HG02642 (cell line): ENCODE data around the gene HDAC9.

Experiments
- ATAC-seq: cut with Tn5 transposase; IDR thresholded peaks from one replicate; pipeline ENCODE4 v1.9.1; 2021; ENCODE audit warnings: mild to moderate bottlenecking; ENCODE audit not compliant: unreplicated experiment, poor library complexity

HDAC9 gene

DNA sequence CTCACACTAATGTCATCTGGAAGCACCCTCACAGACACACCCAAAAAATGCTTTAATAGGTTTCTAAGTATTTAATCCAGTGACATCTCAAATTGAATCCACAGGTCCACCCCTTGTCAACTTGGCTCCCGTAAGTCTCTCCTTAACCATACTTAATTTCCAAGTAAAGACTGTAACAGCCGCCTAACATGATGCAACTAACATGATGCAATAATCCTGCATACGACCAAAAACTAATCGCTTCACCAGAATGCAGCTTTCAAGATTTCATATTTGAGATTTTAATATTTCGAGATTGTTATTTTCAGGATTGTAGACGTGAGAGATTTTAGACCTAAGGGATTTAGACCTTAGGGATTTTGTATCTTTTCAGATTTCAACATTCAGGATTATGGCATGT, 3.7 kb upstream of the HDAC9 start:
- ATAC-seq = no peak

DNA sequence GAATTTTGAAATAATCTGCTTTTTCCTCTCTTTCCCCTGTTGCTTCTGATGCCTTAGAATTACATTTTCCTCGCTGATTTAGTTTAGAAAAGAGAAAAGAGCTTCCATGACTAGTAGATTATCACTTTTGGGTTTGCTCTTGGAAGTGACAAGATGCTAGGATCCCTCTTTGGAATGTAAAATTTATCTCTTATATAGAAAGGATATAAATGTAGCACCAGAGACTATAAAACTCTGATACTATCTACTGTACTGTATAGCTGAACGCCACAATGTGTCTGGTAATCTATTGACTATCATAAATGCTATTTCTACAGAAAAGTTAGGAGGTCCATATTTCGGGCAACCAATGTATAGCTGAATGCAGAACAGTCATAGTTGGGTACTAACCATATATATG, 1.1 kb upstream of the HDAC9 start:
- no peak for ATAC-seq

DNA sequence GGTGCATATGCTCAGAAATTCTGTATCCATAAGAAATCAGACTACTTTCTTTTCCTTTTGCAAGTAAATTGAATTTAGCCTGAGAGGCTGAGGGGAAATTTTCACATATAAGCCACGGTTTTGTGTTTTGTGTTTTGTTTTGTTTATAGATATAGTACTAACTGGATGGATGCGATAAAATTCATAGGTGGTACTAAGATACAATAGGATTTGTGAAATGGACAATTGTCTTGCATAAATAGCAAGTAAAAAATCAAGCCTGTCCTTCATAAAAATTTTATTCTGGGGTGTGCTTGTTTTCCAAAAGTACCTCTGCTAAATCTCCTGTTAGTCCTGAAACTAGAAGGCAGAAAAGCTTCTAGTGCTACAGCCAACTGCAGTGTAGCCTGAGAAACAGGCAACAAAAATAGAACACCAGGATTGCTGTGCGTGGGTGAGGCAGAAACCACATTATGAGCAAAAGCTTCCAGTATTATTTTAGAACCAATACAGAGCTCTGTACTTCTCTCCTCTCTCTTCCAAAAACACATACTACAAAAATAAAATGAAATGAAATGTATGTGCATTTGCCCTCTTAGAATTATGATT, 634 bp upstream of the HDAC9 start:
- peak; percentile 50 for ATAC-seq

DNA sequence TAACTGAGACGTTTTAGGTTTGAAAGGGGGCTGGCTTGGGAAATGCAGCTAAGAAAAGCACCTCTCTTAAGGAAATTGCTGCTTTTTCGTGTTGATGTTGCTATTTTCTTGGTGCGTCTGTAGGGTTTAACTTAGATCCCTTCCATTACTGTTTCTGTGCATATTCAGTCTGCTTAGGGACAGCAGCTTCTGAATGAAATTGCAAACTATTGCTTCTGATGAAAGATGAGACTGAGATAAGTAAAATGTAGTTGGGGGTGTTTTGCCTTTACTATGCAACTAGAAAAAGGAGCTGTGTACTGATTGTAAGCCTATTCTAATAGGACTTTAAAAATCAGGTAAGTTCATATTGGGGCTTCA, 772 bp downstream of the HDAC9 start:
- no peak for ATAC-seq

DNA sequence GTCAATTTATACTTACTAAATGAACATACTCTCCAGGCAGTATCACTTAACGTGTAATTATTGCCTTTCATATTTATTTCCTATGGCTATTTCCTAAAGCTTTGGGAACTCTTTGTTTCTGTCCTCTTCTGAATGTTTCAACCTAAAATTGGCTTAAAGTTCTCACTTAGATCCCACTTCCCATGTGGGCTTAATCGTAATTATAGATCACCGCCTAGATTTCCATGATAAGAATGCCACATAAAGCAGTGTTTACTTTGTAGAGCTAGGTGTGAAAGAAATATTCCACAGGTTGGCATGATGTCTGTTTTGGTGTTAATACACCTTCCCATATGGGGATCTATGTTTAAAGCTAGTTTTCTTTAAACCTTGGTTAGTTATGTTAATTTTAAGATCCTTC, 1.5 kb downstream of the HDAC9 start:
- ATAC-seq = no peak

DNA sequence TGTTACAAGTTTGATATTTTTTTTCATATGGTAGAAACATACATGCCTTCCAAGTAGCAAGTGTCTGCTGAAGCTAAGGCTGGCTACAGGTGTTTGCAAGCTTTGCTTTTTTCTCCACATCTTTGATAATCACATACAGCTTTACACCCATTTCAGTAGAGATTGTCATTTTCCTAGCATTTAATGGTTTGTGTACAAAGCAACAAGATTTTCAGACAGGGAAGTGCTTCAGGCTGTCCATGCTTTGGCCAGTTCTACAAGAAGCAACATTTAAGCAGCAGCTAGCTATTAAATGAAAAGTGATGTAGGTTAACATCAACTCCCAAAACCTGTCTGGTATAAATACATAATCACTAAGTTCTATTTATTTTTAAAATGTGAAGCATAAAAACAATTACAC, 2.3 kb downstream of the HDAC9 start:
- ATAC-seq = no peak

DNA sequence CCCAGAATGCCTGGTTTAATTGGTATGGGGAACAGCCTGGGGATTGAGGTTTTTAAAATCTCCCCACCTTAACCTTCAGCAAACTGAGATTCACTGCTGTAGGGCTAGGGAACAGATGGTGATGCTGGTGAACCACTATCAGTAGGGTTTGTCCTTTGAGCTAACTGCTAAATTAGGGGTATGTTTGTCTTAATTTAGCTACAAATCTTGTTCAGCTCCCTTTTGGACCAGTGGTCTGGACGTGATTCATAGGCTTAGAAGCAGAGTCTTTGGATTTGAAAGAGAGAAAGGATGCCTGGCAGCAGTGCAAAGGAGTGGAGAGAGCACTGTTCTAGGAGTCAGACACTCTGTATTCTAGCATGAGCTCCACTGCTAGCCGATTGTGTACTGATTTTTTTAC, 2.8 kb downstream of the HDAC9 start:
- ATAC-seq = no peak

DNA sequence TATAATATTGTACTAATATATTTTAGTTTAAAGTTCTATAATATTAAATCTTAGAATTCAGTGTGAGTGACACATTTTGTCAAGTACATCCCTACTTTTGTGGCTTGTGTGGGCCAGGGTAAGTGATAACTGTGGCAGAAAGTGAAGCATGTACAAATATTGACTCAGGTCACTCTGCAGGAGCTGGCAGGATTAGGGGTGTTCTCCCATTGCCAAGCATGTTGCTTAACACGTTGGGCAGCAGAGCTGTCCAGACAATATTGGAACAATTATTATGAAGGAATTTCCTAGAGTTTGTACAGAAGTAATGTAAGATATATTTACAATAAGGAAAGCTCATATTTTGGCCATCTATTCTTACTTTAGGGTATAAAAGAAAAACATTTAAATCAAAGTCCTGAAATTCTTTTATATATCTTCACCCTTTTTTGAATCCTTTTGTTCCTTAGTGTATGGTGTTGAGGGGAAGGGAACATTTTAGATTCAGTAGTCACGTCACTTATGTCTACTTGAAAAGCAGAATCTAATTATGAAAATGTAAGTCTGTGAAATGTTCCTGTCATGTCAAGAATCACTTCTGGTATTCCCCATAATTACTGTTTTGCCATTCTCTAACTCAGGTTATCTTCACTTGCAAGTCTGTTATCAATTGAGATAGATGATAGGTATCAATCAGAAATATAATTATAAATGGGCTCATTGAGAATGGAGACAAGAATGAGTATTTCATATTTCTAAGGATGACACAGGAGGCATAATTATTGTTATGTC, 4.0 kb downstream of the HDAC9 start:
- no peak for ATAC-seq

DNA sequence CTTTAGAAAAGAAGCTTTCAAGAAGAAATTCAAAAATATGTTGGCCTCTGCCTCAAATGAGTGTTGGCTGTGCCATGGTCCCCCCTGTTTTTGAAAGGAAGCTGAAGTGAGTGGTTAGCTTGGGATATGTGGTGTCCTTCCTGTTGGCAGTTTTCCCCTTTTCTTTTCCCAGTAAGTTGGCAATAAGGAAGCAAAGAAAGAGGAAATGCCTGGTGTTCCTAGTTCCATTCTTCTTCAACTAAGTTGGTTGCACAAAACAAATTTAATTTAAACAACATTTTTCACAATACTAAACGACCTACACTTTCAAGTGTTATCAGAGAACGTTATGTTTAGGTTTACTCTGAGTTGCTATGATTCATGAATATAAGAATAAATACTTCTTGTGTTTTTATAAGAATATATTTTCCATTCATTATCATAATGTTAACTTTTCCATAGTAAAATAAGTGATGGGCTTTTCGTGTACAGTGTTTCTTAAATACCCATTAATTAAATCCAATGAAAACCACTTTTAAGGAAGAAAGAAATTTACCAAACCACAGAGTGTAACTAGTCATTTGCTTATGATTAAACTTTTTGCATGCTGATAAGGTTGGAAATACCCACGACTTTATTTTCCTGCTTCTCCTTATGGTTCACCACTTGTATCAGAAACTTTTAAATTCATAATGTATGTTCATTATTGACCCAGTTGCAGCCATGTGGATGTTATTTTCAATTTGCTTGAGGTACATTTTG, 7.7 kb downstream of the HDAC9 start:
- ATAC-seq = no peak

DNA sequence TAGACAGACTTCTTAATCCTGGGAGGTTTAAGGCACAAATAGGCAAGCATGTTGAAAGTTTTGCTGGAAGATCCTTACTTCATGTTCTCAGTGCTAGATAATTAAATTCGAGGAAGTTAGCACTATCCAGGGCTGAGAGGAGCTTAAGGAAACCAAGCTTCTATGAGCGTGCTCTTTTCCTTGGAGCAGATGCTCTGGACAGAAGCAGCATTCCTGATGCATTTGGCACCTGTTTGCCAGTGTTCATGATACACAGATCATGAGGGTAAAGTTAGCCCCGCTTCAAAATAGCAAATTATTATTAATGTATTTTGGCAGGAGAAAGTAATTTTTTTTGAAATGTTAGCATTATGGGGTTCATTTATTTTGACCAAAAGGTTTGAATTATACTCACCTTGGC, 9.4 kb downstream of the HDAC9 start:
- ATAC-seq = no peak

DNA sequence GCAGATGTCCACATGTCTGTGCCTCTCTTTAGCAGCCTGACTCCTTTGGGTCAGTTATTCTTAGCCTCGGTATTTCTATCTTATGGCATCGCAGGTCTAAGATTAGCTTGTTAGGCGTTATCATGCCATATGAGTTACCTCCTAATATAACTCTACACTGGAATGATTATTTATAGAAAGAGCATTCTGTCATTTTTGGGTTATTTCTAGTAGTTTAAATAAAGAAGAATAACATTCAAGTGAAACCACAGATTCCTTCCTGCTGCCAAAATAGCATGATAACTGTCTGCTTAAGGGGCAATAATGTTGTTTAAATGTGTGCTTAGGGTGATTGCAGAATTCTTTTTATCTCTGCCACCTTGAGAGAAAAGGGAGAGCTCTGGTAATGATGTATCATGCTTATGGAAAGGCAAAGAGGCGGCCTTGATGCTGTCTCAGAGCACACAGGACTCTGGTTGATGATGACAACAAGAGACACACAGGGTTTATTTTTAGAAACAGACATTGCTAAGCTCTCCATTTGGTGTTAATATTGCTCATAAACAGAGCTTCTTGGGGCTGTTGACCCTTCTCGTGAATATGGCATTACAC, 10.4 kb downstream of the HDAC9 start:
- ATAC-seq = peak; percentile 44

DNA sequence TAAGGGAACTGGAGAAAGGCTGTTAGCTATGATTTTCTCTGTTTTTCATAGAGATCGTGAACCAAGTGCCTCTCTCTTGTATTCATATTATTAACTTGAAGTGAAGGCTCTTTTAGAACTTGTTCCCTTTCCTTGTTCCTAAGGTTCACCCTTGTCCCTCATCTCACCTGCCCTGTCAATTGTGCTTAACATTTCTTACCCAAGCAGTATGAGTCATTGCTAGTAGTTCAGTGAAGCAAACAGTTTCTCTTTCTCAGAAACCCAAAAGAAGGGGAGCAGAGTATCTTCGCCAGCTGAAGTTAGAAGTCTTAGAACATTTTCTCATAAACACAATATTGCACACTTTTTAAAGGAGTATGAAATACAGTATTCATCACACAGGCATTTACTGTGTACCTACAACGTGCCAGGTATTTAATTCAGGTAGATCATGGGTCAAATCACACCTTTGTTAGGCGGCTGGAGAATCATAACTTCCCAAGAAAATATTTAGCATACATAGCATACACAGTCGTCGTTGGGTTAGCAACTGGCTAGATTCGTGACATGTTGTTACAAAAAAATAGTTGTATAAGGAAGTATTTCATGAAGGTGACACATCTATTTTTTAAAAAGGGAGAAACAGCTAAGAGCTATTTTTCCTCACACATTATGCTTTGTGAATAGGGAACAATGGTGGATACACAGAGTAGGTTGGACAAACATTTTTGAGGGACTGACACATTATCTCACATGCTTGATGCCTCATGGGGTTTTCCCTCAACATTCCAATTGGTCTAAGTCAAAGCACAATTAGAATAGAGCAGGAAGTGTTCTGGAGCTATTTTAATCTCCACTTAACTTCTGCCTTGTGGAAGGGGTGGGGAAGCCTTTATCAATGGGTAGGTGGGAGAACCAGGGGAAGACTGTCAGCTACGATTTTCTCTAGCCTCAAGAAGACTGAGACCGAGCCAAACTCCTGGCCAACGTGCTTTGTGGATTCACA, 13.2 kb downstream of the HDAC9 start:
- ATAC-seq = peak; percentile 84

DNA sequence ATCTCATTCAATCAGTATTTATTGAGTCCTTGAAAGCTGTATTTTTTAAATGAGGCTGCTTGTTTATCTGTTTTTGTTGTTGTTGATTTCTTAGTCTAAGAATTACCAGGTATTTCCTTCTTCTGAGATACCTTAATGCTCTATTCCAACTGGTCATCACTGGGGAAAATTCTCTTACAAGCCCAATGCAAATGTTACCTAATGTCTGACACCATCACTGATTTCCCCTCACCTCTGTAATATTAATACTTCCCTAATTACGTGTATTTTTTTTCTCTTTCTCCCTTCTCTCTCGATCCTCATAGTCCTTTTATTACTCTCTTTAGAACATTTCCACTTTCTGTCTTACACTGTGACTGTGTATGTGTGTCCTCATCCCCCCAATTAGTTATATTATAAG, 13.9 kb downstream of the HDAC9 start:
- peak; percentile 24 for ATAC-seq

DNA sequence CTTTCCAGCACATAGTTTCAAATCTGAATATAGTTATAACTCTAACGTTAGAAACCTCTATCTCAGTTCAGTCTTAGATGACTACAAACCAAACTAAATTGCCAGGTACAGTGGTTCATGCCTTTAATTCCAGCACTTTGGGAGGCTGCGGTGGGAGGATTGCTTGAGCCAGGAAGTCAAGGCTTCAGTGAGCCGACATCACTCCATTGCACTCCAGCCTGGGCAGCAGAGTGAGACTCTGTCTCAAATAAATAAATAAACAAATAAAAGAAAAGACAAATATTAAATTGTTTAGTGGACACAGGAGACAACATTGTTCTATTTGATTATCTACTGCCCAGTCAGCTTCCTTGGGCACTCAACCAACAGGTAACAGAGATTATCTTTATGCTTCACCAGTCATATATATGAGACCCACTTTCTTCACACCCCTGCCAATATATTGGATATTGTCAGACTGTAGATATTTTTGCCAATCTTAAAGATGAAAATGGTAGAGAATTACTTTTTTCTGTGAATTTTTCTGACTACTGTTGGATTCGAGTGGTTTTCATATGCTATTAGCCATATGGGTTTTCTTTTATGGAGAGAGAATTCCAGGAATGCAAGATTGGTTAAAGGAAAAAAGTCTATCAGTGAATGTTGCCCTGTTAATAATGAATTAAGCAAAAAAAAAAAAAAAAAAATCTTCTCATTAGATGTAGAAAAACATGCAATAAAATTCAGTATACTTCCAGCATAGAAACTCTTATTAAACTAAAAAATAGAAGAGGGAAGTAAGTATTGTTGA, 16.0 kb downstream of the HDAC9 start:
- ATAC-seq = no peak

DNA sequence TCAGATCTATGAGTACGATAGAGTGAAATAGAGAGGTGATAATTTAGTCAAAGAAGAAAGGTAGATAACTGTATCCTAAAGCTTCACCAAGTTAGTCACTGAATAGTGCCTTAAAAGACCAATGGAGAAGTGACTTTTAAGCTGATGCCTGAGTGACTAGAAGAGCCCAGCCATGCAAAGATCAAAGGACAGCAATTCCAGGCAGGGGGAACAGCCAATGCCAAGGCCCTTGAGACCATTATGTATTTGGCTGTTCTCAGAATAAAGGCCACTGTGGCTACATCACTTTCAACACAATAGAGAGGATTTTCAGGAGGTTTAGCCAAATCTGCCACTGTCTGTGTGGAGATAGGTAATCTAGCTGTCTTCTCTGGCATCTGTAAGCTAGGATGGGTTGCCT, 17.8 kb downstream of the HDAC9 start:
- no peak for ATAC-seq

DNA sequence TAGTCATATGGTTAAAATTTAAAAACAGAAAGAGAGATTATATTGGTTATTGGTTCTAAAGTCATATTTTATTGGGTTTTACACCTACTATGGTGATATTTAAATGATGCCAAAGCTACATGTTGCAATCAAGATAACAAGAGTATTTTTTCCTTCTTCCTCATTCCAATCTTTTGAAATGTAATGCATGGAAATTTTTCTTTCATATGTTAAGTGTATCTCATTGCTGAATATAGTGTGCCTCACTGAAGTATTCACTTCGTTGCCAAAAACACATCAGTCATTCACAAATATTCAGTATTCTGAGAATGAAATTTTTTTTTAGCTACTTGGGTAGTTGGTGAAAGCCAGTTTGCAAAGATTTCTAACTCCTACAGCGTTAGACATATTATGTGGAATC, 19.5 kb downstream of the HDAC9 start:
- ATAC-seq = no peak

DNA sequence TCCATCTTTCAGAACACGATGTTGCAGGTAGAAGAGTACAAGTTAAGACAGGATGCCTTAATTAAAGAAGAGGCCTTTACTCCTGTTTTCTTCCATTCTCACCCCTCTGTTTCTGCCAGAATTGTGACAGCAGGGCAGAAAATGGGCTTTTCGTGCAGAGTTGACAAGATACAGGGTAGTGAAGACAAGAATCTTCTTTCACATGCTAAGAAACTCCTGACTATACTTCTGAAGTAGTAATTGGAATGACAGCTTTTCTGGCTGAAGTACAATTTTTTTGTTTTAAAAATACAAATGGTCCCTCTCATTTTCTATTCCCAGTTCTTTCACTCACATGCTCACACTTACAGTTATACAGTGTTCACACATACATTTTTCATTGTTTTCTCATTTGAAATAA, 22.1 kb downstream of the HDAC9 start:
- ATAC-seq = no peak

DNA sequence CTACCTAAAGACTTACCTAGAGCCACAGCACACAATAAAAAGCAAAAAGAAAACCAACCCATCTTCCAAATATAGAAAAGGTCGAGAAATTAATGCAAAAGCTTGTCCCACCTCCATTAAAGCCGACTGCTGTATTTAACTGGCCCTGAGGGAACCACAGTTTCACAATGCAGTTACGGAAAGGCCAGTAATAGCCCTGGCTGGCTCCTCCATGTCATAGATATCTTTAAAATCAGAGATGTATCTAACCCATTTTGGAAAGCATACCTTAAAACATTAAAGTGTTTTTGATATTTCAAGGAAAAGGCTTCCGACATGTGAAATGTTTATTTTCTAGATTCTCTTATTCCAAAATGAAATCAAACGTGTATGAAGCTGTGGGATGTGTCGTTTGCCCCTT, 23.0 kb downstream of the HDAC9 start:
- ATAC-seq = no peak

DNA sequence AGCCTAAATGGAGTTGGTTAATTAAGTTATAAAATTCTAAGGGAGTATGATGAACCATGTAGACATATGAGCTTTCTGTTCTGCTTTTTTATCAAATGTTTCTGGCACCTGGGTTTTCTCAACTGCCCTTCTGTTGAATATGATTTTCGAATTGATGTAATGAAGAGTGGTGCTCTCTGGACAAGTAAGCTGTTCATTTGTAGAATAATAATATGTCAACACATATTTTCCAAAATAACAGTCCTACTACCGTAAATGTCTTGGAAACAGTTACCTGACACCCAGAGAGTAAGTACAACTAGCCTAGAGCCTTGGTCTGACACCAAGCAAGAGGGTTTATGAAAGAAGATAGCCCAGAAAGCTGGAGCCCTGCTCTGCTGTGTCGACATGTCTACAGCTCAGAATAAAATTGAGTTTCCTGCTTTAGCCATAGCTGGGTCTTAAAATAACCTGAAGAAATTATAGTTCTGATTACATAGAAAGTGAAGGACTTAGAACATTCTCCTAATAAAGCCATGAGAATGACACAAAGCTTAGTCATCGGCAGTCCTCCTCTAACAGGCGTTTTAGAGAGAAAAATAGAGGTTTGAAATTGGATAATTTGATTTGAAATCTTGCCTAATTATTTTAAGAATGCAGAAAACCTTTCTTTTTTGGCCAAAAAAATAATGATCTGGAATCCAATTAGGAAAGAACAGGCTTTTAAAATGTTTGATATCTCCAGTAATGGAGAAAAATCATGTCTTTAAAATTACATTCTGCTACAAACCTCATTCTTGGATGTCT, 25.1 kb downstream of the HDAC9 start:
- peak; percentile 80 for ATAC-seq
